Uterus (tissue), 4 donors: Measurements from ENCODE around the gene PRUNE1. TPM values are rescaled to one million over a fixed set of nuclear protein-coding genes. Genes with fewer than 3 reads are reported as not detected.

ENCODE experiments used
- DNase-seq, 2 donors: peaks; one replicate each; pipeline ENCODE4 v3.0.0-alpha.2; 2019 to 2020
- H3K27ac ChIP-seq, 2 donors: fragments of 200-600 bp; sonication (generic); 1 replicate in 1 of 2; 2 replicates in 1 of 2; pipeline ENCODE4 v1.5.1; 2016 to 2018
- H3K27me3 ChIP-seq, 2 donors: fragments of 200-600 bp; sonication (generic); one replicate each; pipeline ENCODE4 v1.5.1; 2018 to 2019; ENCODE audit warnings: control low read depth in 1 of 2
- H3K36me3 ChIP-seq, 2 donors: fragments of 200-600 bp; sonication (generic); one replicate each; pipeline ENCODE4 v1.5.1; 2019; ENCODE audit warnings: control low read depth in 1 of 2
- H3K4me1 ChIP-seq, 2 donors: fragments of 200-600 bp; sonication (generic); one replicate each; pipeline ENCODE4 v1.5.1; 2018 to 2019; ENCODE audit warnings: control low read depth in 1 of 2
- H3K4me3 ChIP-seq, 2 donors: fragments of 200-600 bp; sonication (generic); 1 replicate in 1 of 2; 2 replicates in 1 of 2; pipeline ENCODE4 v1.5.1; 2018 to 2019; ENCODE audit warnings: mild to moderate bottlenecking in 1 of 2
- H3K9me3 ChIP-seq, 2 donors: fragments of 200-600 bp; sonication (generic); one replicate each; pipeline ENCODE4 v1.5.1; 2019; ENCODE audit warnings: control low read depth in 1 of 2
- CTCF ChIP-seq, 4 experiments: fragments of 200-600 bp in 2 of 4; fragments of 450-650 bp in 2 of 4; sonication (generic) in 2 of 4; IDR thresholded peaks; one replicate each; pipeline ENCODE4 v1.5.1; 2016 to 2019; ENCODE audit warnings: antibody characterized with exemption in 4 of 4, mild to moderate bottlenecking in 2 of 4, moderate library complexity in 1 of 4
- POLR2A ChIP-seq, 2 donors: fragments of 450-650 bp; IDR thresholded peaks; one replicate each; pipeline ENCODE4 v1.6.1; 2016; ENCODE audit warnings: antibody characterized with exemption in 2 of 2, mild to moderate bottlenecking in 1 of 2, moderate library complexity in 1 of 2
- intact Hi-C: fragments of 100-400 bp; cut with DNase I; formaldehyde crosslinking; loops from one replicate; pipeline ENCODE4 v1.15.1; 2023; ENCODE audit warnings: low total_unique reads
- total RNA-seq, 4 donors: library from RNA; depleted of rRNA in 3 of 4; stranded (reverse); fragments of >200 nt in 3 of 4; gene quantifications; one replicate each; pipeline versions ENCODE4 v1.1.0 to v1.2.4, GENCODE V29; 2014 to 2023
- donor health status: DM: yes; HTN: yes; CAD: no.

Gene PRUNE1
- 10 to 100 TPM in 3 of 4 donors, 1 to 10 TPM in 1; 10.0 to 26.4 (median 20.1) TPM for total RNA-seq

GRCh38 chr1:151008244-151009205, at the start of gene PRUNE1:
PRUNE1 (plus strand) TSS chr1:151008449; CDS start chr1:151008633, 184 bp downstream.
- Histone ChIP-seq H3K4me1 (no peaks in the 10 kb centered on the region), H3K4me3 (peak within 1 kb of the TSS; percentile 74 to 84), H3K27ac (peak within 1 kb of the TSS; percentile 90 to 93), H3K36me3 (no peaks in the 10 kb centered on the region), H3K9me3 (no peaks in the 10 kb centered on the region), H3K27me3 (no peaks in the 10 kb centered on the region)
- peak; percentile 96 to 97 for DNase-seq
- intact Hi-C loops = no loop called here
- peak in 2 of 4 experiments; percentile 14 to 27 for TF ChIP-seq CTCF (IDR thresholded peaks at IDR 0.05)
- TF ChIP-seq POLR2A (IDR thresholded peaks at IDR 0.05) = peak; percentile 69 to 71

GRCh38 chr1:150960646-150961045, 47.6 kb upstream of the PRUNE1 start:
- Histone ChIP-seq H3K9me3 (no peaks in the 10 kb centered on the region), H3K27ac (no peak overlapping the region), H3K4me1 (no peaks in the 10 kb centered on the region), H3K36me3 (no peaks in the 10 kb centered on the region), H3K4me3 (no peak overlapping the region), H3K27me3 (no peaks in the 10 kb centered on the region)
- no peak for TF ChIP-seq CTCF (IDR thresholded peaks at IDR 0.05)
- no peak for TF ChIP-seq POLR2A (IDR thresholded peaks at IDR 0.05)
- intact Hi-C loops = no loop called here
- no peak for DNase-seq

GRCh38 chr1:150961756-150962155, 46.5 kb upstream of the PRUNE1 start:
- Histone ChIP-seq H3K36me3 (no peaks in the 10 kb centered on the region), H3K27me3 (no peaks in the 10 kb centered on the region), H3K9me3 (no peaks in the 10 kb centered on the region), H3K4me3 (no peak overlapping the region), H3K27ac (no peak overlapping the region), H3K4me1 (no peaks in the 10 kb centered on the region)
- TF ChIP-seq CTCF (IDR thresholded peaks at IDR 0.05) (no peak), POLR2A (IDR thresholded peaks at IDR 0.05) (no peak)
- intact Hi-C loops = no loop called here
- no peak for DNase-seq

- Histone ChIP-seq H3K9me3 (no peaks in the 10 kb centered on the region), H3K36me3 (no peaks in the 10 kb centered on the region), H3K4me3 (no peak overlapping the region), H3K27me3 (no peaks in the 10 kb centered on the region), H3K27ac (no peak overlapping the region), H3K4me1 (no peaks in the 10 kb centered on the region)
- no peak for TF ChIP-seq POLR2A (IDR thresholded peaks at IDR 0.05)
- TF ChIP-seq CTCF (IDR thresholded peaks at IDR 0.05) = no peak
- intact Hi-C loops = no loop called here
- DNase-seq = no peak
These were observed 44.7 kb upstream of the PRUNE1 start for GRCh38 chr1:150963321-150964163.
